ENCODE measurements around the gene ABCA1.

Gene ABCA1

GRCh38 chr9:104786293-104786692, 141.7 kb downstream of the ABCA1 start:
- H3K4me3 ChIP-seq (ENCODE audit: low read depth, low read length): no peak overlapping the region
- TF ChIP-seq CTCF (IDR thresholded peaks at IDR 0.05): no peak
- no peaks in the 10 kb centered on the region for H3K79me2 ChIP-seq
- no peaks in the 10 kb centered on the region for H3K27me3 ChIP-seq (ENCODE audit: control insufficient read depth, insufficient read depth, low read length)
- H3K27ac ChIP-seq: no peak overlapping the region
- H3K4me1 ChIP-seq: no peaks in the 10 kb centered on the region
- no peaks in the 10 kb centered on the region for H3K9me3 ChIP-seq (ENCODE audit: control insufficient read depth, low read length)
- H3K9ac ChIP-seq: no peak overlapping the region
- no peak overlapping the region for H2AFZ ChIP-seq
- H3K4me2 ChIP-seq (ENCODE audit: low read length): no peak overlapping the region
- H3K36me3 ChIP-seq (ENCODE audit: control insufficient read depth, insufficient read depth, low read length): no peaks in the 10 kb centered on the region

GRCh38 chr9:104784098-104784497, 143.9 kb downstream of the ABCA1 start:
- no peaks in the 10 kb centered on the region for H3K4me1 ChIP-seq
- H2AFZ ChIP-seq: no peak overlapping the region
- H3K4me2 ChIP-seq (ENCODE audit: low read length): no peak overlapping the region
- no peak overlapping the region for H3K4me3 ChIP-seq (ENCODE audit: low read depth, low read length)
- no peaks in the 10 kb centered on the region for H3K36me3 ChIP-seq (ENCODE audit: control insufficient read depth, insufficient read depth, low read length)
- no peak overlapping the region for H3K27ac ChIP-seq
- H3K9ac ChIP-seq: no peak overlapping the region
- no peaks in the 10 kb centered on the region for H3K79me2 ChIP-seq
- TF ChIP-seq CTCF (IDR thresholded peaks at IDR 0.05): no peak
- no peaks in the 10 kb centered on the region for H3K9me3 ChIP-seq (ENCODE audit: control insufficient read depth, low read length)
- H3K27me3 ChIP-seq (ENCODE audit: control insufficient read depth, insufficient read depth, low read length): no peaks in the 10 kb centered on the region

GRCh38 chr9:104783588-104783987, 144.4 kb downstream of the ABCA1 start:
- no peak overlapping the region for H3K4me2 ChIP-seq (ENCODE audit: low read length)
- no peak overlapping the region for H3K4me3 ChIP-seq (ENCODE audit: low read depth, low read length)
- TF ChIP-seq CTCF (IDR thresholded peaks at IDR 0.05): no peak
- H3K27me3 ChIP-seq (ENCODE audit: control insufficient read depth, insufficient read depth, low read length): no peaks in the 10 kb centered on the region
- no peaks in the 10 kb centered on the region for H3K79me2 ChIP-seq
- H3K4me1 ChIP-seq: no peaks in the 10 kb centered on the region
- no peaks in the 10 kb centered on the region for H3K9me3 ChIP-seq (ENCODE audit: control insufficient read depth, low read length)
- no peak overlapping the region for H3K9ac ChIP-seq
- no peak overlapping the region for H2AFZ ChIP-seq
- no peak overlapping the region for H3K27ac ChIP-seq
- H3K36me3 ChIP-seq (ENCODE audit: control insufficient read depth, insufficient read depth, low read length): no peaks in the 10 kb centered on the region

GRCh38 chr9:104780796-104781395, 147.1 kb downstream of the ABCA1 start:
- Histone ChIP-seq H3K79me2 (no peaks in the 10 kb centered on the region), H3K9ac (no peak overlapping the region), H3K9me3 (ENCODE audit: control insufficient read depth, low read length) (no peaks in the 10 kb centered on the region), H3K4me2 (ENCODE audit: low read length) (no peak overlapping the region), H3K27ac (no peak overlapping the region), H3K4me1 (no peaks in the 10 kb centered on the region), H2AFZ (no peak overlapping the region), H3K27me3 (ENCODE audit: control insufficient read depth, insufficient read depth, low read length) (no peaks in the 10 kb centered on the region), H3K36me3 (ENCODE audit: control insufficient read depth, insufficient read depth, low read length) (no peaks in the 10 kb centered on the region), H3K4me3 (ENCODE audit: low read depth, low read length) (no peak overlapping the region)
- TF ChIP-seq CTCF (IDR thresholded peaks at IDR 0.05): no peak

GRCh38 chr9:104779946-104780535, 147.9 kb downstream of the ABCA1 start:
- no peak overlapping the region for H3K27ac ChIP-seq
- no peak overlapping the region for H3K9ac ChIP-seq
- H3K4me3 ChIP-seq (ENCODE audit: low read depth, low read length): no peak overlapping the region
- H3K36me3 ChIP-seq (ENCODE audit: control insufficient read depth, insufficient read depth, low read length): no peaks in the 10 kb centered on the region
- H3K9me3 ChIP-seq (ENCODE audit: control insufficient read depth, low read length): no peaks in the 10 kb centered on the region
- H3K4me1 ChIP-seq: no peaks in the 10 kb centered on the region
- no peaks in the 10 kb centered on the region for H3K27me3 ChIP-seq (ENCODE audit: control insufficient read depth, insufficient read depth, low read length)
- H3K4me2 ChIP-seq (ENCODE audit: low read length): no peak overlapping the region
- no peak overlapping the region for H2AFZ ChIP-seq
- no peaks in the 10 kb centered on the region for H3K79me2 ChIP-seq
- TF ChIP-seq CTCF (IDR thresholded peaks at IDR 0.05): no peak
